ENCODE results near the gene SRRM1.
"Not testable (repeated sequence)": the region's sequence is repeated elsewhere in the genome, so short reads cannot be mapped to it uniquely, and the experiment has no call there.

Gene SRRM1

DNA sequence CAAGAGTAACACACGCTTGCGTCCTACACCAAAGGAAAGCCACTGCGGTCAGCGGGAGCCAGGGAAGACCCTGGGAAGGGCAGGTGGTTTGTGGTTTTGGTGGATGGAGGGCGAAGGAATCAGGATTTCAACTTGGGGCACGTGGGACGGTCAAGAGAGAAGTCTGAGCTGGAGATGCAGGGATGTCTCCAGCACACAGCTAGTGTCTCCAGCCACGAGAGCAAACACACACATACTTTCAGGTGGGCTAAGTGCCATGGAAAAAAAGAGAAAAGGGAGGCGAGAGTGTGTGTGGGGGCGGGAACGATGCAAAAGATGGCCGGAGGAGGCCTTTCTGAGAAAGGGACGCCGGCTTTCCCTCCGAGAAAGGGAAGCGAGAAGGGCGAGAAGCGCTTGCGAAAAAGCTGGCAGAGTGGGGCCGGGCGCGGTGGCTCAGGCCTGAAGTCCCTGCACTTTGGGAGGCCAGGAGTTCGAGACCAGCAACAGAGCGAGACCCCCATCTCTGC is 1.4 kb upstream of the SRRM1 start:
- DNase-seq (ENCODE audit: low spot score) (peak; percentile 22), FAIRE-seq (no peak)

DNA sequence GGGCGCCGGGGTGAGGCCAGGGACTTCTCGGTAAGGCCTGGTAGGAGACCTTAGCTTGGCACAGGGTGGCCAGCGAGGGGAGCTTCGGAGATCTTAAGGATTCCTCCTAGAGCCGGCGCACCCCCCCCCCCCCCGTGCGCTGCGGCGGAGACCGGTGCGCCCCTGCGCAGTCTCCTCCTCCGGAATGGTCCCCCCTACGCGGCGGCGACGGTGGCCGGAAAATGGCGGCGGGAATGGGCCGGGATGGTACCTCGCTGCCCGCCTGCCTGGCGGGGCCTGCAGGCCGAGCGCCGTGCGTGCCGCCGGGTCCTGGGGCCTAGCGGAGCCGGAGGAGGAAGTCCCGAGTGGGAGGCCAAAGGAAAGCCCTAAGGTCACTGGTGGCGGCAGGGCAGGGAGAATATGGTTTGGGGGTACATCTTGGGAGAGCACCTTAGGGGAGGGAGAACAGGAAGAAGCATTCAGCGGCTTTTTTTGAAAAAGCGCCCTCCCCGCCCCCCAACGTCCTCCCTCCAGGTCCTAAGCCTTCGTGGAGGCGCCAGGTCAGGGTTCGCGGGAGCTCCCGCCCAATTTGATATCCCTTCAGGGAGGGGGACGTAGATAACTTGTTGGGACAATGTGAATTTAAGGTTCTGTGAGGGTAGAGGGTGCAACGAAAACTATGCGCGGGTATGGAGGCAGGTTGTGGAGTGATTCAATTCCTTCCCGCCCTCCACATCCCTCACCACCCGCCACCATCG is 429 bp downstream of the SRRM1 start:
- no peak for FAIRE-seq
- peak; percentile 40 for DNase-seq (ENCODE audit: low spot score)

DNA sequence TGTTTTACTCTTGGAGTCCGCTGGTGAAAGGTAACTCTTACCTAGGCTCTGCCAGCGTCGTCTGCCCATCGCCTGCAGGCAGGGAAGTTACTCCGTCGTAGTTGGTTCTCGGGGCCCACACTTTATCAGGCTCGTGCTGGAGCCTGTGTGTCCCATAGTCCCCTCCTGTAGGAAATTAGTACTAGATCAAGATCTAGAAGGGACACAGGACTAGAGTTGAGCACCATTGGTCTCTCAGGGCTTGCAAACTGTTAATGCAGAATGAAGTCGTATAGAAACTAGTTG is 940 bp downstream of the SRRM1 start:
- DNase-seq (ENCODE audit: low spot score) (no peak), FAIRE-seq (no peak)

DNA sequence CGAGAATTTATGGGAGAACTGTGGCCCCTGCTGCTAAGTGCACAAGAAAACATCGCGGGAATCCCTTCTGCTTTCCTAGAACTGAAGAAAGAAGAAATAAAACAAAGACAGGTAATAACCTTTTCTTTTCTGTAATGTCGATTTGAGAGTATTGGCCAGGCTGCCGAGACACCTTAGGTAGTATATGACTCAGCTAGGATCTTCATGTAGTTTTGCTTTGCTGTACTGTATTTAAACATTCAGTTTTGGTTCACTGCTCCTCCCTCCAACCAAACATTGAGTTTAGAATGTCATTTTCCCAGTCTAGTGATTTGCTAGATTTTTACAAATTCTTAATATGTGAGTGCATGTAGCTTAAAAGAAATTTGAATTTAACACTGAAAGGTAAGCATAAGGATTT is 5.8 kb downstream of the SRRM1 start:
- no peak for FAIRE-seq
- no peak for DNase-seq (ENCODE audit: low spot score)

DNA sequence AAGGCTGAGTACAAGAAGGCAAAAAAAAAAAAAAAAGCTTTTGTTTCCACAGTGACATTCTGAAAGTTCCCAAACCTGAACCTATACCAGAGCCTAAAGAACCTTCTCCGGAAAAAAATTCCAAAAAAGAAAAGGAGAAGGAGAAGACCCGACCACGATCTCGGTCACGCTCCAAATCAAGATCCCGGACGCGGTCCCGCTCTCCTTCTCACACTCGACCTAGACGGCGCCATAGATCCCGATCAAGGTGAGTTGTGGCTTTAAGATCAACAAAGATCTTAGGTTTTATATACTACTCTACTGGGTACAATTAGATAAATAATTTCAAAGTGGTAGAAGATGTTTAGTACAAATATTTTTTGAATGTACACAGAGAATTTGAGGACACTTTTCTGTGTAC is 9.3 kb downstream of the SRRM1 start:
- DNase-seq (ENCODE audit: low spot score) (no peak), FAIRE-seq (no peak)

DNA sequence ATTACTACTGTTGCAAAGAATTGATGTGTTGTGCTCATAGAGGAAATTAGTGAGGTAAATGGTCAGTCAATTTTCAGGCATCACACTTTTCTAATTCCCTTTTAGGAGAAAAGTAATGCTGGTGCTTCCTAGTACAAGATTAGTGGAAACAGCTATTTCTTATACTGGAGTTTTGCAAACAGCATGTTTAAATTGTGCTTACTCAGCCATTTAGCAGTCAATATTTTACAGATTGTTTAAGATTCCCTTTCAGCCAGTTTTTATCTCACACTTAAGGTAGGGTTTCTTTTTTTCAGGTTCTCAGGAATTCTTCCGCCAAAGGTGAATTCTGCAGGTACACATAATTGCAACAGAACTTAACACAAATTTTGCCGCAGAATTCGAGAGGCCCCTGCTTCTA is 10.9 kb downstream of the SRRM1 start:
- DNase-seq (ENCODE audit: low spot score) (no peak), FAIRE-seq (no peak)

DNA sequence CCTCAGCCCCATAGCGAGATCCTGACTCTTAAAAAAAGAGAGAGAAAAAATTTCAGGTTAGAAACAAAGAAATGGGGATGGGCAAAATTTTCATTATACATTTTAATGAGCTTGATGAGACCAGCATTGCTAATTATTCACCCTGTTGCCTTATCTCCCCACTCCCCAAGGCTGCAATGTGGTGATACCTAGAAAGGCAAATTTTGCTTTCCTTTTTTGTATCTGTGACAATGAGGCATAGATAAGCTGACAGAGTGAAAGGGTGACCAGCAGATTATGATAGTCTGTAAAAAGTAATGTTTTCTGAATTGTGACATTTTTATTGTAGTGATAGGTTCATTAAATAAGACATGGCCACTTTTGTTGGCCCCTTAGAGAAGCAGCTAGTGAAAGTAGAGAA is 12.9 kb downstream of the SRRM1 start:
- DNase-seq (ENCODE audit: low spot score) = no peak
- FAIRE-seq = no peak

DNA sequence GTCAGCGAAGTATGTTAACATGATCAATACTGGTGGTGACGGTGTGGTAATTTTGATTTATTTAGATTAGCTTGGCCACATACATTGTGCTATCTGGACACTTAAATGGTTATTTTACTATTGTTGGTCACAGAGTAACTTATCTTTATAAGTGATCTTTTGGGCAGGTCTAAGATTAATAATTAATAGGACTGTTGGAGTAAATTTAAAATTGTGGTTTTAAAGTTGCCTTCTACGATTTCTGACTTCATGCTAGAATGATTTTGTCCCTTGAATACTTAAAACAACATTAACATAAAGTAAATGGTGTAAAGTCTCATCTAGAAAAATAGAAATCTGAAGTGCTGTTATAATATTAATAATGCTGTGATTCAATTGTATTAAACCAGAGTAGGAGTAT is 14.7 kb downstream of the SRRM1 start:
- FAIRE-seq (no peak), DNase-seq (ENCODE audit: low spot score) (no peak)

DNA sequence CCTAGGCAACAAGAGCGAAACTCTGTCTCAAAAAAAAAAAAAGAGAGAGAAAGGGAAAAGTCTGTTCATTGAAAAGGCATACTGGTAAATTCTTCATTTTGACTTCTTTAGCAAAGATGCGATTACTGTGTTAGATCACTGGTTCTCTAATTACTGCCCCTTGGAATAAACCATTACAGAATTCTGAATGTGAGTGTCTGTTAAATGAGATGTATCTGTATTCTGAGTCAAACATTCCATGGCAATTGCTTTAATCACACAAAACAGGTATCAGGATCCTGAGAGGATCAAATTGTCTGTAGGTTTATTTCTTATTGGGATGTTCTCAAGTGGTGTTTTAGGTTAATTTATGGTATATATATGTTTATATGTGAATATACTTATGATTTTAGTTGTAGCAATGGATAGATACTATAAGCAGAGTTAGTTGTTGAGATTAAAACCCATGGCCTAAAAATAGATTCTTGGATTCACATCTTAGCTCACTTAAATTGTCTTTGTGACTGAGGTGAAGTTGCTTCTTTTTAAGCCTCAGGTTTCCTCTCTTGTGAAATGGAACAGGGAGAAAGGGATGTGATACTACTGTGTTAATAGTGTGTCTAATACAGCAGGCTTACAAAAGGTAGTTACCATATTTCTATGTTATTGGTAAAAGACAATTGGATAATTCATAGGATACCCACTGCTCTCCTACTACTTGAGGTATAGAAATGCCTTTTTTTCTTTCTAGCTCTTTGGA is 16.2 kb downstream of the SRRM1 start:
- FAIRE-seq (no peak), DNase-seq (ENCODE audit: low spot score) (no peak)

DNA sequence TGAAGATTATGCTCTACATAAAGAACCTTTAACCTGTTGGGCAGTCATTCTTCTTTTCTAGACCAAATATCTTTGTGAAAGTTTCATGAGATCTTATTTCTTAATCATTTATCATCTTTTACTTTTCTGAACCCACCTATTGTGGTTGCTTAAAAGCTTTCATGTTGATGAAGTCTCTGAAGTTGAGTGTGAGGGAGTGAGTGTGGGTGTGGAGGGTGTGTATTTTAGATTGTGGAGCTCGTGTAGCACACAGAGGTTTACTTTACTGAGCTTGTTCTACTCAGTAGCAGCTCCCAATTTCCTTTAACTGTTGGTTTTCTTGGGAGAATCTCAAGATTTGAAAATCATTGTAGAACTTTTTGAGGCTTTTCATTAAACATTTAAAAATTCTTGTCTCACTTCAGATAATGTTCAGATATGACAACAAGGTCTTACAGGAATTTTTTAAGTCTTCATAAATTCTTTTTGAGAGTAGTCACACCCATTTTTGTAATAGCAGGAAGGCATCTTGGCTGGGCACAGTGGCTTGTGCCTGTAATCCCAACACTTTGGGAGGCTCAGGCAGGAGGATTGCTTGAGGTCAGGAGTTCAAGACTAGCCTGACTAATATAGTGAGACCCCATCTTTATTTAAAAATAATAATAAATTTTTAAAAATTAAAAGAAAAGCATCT is 17.0 kb downstream of the SRRM1 start:
- DNase-seq (ENCODE audit: low spot score) (no peak), FAIRE-seq (no peak)

DNA sequence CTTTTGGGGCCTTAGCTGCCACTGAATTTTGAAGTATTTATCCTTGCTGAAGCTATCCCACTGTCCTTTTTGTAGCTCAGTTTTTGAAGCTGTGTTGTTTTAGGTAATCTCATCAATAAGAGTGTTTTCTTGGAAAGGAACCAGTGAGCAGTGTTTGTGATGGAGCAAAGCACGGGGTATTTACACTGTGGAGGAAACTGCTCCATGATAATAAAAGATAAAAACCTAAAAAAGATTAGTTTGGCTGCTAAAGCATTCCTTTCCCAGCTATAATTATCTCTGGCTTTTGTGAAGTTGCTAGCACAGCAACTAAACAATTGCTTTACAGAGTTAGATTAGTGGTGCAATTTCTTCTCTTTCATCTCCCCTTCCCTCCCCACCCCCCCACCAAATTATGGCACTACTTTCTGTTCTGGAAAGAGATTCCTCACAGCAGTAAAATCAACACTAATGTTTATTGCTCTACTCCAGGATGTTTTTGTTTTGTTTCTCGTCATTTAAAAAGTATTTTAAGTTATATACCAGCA is 21.5 kb downstream of the SRRM1 start:
- DNase-seq (ENCODE audit: low spot score) (no peak), FAIRE-seq (no peak)

DNA sequence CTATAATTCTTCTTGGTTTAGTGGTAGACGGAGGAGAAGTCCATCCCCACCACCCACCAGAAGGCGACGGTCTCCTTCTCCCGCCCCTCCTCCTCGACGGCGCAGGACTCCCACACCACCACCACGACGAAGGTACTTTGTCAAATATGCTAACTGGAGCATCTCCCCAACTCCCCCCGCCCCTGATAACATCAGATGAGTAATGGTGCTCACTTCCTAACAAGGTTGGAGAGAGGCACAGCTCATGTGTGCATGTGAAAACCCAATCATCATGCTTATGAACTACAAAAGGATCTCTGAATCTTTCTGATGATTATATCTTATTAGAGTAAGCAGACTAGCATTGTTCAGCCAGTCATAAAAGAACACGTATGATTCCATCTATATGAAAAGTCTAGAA is 23.7 kb downstream of the SRRM1 start:
- FAIRE-seq (no peak), DNase-seq (ENCODE audit: low spot score) (no peak)

DNA sequence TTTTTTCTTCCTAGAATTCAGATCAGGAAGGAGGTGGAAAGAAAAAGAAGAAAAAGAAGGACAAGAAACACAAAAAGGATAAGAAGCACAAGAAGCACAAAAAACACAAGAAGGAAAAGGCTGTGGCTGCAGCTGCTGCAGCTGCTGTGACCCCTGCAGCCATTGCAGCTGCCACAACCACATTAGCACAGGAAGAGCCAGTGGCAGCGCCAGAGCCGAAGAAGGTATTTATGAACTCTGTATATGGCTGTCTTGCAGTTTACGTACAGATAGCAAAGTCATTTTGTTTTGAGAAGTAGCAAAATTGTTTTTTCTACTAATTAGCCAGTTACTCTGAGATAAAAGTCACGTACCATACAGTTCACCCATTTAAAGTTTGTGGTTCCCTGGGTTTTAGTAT is 28.3 kb downstream of the SRRM1 start:
- not testable (repeated sequence) for FAIRE-seq; DNase-seq (ENCODE audit: low spot score)

DNA sequence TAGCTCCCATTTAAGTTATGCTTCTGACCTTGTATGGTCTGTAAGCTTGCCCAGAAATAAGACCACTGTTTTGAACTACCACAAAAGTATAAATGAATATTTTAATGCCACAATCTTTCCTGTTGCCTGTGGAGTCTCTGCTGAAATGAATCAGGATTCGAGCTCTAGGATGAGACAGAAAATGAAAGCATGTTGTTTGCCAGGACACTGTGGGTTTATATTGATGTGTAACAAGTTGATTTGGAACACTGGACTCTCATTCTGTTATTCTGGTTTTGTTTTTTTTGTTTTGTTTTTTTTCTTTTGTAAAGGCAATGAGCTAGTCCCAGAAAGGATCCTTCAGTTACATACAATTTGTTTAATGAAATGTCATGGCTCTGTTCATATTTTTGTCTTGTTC is 29.6 kb downstream of the SRRM1 start:
- FAIRE-seq; DNase-seq (ENCODE audit: low spot score): not testable (repeated sequence)

DNA sequence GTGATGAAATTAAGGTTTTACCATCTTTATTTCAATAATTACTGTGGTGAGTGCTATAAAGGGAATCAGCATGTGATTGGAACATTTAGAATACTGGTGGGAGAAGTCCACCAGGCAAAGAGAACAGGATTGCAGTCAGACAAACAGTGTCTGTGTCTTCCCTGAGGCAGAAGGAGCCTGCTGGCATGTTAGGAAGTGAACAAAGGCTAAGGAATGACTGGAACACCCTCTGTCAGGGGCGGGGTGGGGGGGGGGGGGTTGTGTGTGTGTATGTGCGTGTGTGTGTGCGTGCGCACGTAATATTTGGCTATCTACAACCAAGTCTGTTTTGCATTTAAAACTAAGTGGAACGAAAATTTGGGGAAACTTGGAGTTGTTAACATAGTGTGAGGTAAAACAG is 30.2 kb downstream of the SRRM1 start:
- FAIRE-seq (no peak), DNase-seq (ENCODE audit: low spot score) (no peak)

DNA sequence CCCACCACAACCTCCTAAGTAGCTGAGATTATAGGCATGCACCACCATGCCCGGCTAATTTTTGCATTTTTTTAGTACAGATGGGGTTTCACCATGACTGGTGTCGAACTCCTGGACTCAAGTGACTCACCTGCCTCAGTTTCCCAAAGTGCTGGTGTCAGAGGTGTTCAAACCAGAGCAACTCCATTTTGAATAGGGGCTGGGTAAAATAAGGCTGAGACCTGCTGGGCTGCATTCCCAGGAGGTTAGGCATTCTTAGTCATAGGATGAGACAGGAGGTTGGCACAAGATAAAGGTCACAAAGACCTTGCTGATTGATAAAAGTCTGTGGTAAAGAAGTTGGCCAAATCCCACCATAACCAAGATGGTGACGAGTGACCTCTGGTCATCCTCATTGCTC is 35.3 kb downstream of the SRRM1 start:
- DNase-seq (ENCODE audit: low spot score); FAIRE-seq: not testable (repeated sequence)

DNA sequence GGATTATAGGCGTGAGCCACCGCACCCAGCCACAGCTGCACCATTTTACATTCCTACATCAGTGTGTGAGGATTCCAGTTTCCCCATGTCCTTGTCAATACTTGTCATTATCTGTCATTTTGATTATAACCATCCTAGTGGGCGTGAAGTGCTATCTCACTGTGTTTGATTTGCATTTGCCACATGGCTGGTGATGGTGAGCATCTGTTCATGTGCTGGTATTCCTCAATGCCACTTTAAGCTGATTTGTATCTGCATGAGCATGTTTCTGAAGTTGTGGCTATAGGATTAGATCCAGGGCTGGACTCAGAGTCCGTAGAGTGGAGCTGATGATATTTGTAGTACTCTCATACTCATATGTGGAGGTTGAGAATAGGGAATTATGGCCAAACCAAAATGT is 36.6 kb downstream of the SRRM1 start:
- DNase-seq (ENCODE audit: low spot score) = no peak
- no peak for FAIRE-seq

DNA sequence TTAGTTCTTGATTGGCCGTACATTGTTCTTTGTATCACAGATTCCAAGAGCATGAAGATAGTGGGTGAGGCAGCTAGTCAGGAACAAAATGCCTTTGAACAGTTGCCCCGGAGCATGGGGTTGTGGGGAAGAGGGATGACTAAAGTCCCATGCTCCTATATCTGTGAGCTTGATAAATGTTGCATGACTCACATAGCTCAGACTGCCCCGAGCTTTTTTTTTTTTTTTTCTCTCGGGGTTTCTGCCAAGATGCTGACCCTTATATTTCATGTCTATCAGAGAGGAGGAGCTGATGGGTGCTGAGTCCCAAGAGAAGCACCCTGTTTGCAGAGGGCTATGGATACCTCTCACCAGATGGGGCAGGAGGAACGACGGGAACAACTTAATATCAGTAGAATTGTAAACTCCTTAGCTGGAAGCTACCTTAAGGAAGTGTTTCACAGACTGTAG is 40.6 kb downstream of the SRRM1 start:
- DNase-seq (ENCODE audit: low spot score) (peak; percentile 83), FAIRE-seq (no peak)

DNA sequence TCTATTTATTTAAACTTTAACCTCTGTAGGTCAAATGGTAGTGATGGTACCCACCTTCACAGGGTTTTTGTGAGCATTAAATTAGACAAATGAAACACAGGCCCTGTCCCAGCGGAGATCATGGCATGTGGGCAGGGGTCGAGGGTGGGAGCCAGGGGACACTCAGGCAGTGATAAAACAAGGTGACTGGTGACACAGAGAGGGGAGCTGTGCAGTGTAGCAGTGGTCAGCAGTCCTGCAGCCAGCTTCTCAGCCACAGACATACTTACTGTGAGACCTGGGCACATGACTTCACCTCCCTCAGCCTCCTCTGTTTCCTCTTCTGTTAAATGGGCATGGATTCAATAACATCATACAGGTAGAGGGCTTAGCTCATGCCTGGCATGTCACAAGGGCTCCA is 44.9 kb downstream of the SRRM1 start:
- DNase-seq (ENCODE audit: low spot score) (no peak), FAIRE-seq (no peak)

DNA sequence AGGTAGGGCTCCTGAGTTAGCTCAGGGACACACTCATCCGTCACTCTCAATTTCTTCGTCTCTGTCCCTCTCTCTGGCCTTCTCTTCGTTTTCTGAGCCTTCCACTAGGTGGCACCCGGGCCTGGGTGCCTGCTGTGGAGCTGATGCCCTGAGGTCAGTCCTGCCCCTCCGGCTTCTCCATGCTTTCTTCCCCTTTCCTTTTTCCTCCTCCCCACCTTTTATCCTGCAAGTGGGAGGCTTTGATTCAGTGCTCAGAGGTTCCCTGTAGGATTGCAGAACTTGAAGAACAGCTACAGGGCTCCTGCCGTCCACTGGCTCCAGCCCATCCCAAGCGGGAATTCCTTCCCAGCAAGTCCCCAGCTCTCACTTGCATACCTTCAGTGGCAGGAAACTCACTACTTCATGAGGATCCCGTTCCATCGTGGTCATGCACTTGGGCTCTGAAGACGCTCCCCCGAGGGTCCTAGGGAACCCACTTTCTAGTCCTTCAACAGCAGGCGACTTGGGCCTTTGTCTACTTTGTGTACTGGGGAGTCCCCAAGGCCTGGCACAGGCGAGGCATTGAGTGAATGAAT is 45.6 kb downstream of the SRRM1 start:
- no peak for FAIRE-seq

DNA sequence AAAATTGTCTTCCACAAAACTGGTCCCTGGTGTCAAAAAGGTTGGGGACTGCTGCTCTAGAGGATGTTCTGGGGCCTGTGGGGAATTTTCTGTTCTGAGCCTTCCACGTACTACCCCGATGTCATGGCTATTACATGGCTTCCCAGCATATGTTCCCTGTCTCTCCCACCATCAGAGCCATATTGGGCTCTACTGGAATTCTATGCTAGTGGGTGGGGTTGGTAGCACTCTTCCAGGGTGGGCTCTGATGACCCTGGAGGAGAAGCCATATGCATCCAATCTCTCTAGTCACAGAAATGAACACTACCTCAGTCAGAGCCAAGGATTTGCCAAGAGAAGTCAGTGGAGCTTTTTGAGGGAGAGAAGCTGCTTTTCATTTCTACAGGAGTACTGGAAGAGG is 47.9 kb downstream of the SRRM1 start:
- DNase-seq (ENCODE audit: low spot score) = no peak
- no peak for FAIRE-seq

More for the DNA sequence above, 45.6 kb downstream of the SRRM1 start:
- DNase-seq (ENCODE audit: low spot score) = peak; percentile 78
